Peyer's patch (tissue), 4 donors: ENCODE measurements around the gene GTSE1.

Experiments
- POLR2A ChIP-seq, 2 donors: fragments of 450-650 bp; IDR thresholded peaks; one replicate each; pipeline ENCODE4 v1.5.1; 2017; ENCODE audit warnings: antibody characterized with exemption in 2 of 2, mild to moderate bottlenecking in 2 of 2, moderate library complexity in 2 of 2
- TF ChIP-seq, protein P1 (sequence below), 6 experiments: fragments of 450-650 bp in 4 of 6; fragments of 200-600 bp in 2 of 6; sonication (generic) in 1 of 6; IDR thresholded peaks; one replicate each; pipeline ENCODE4 v1.5.1; 2017 to 2019; ENCODE audit warnings: antibody characterized with exemption in 6 of 6, mild to moderate bottlenecking in 3 of 6, moderate library complexity in 1 of 6

DNA sequence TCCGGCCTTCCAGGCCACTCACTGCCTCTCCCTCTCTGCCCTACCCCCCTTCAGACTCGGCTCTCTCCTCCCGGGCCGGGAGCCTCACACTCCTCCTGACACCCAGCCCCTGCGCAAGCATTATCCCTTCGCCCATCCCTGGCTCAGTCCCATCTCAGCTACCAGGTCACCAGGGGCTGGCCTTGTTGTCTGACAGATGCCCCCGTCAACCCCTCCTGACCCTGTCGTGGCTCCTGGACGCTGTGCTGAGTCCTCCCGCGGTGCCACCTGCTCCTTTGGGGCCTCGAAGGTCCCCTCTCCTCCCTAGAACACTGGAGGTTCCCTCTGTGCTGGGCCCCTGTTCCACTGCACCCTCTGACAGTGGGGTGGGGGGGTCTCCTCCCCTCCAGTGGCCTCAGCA lies 71.8 kb downstream of the GTSE1 start:
- TF ChIP-seq, protein P1, sequence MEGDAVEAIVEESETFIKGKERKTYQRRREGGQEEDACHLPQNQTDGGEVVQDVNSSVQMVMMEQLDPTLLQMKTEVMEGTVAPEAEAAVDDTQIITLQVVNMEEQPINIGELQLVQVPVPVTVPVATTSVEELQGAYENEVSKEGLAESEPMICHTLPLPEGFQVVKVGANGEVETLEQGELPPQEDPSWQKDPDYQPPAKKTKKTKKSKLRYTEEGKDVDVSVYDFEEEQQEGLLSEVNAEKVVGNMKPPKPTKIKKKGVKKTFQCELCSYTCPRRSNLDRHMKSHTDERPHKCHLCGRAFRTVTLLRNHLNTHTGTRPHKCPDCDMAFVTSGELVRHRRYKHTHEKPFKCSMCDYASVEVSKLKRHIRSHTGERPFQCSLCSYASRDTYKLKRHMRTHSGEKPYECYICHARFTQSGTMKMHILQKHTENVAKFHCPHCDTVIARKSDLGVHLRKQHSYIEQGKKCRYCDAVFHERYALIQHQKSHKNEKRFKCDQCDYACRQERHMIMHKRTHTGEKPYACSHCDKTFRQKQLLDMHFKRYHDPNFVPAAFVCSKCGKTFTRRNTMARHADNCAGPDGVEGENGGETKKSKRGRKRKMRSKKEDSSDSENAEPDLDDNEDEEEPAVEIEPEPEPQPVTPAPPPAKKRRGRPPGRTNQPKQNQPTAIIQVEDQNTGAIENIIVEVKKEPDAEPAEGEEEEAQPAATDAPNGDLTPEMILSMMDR (IDR thresholded peaks at IDR 0.05): no peak
- no peak for TF ChIP-seq POLR2A (IDR thresholded peaks at IDR 0.05)
